Right renal pelvis (tissue), 4 donors: ENCODE measurements around the gene FA2H. TPM values are rescaled to one million over a fixed set of nuclear protein-coding genes. Genes with fewer than 3 reads are reported as not detected.
"Not testable (repeated sequence)": the region's sequence is repeated elsewhere in the genome, so short reads cannot be mapped to it uniquely, and the experiment has no call there.

Experiments used
- DNase-seq, 4 donors: peaks; one replicate each; pipeline ENCODE4 v3.0.0-alpha.2; 2013; ENCODE audit warnings: low read depth in 4 of 4, low spot score in 3 of 4, missing footprints in 1 of 4
- polyA plus RNA-seq, 4 donors: library from polyadenylated mRNA; unstranded; fragments of 120-200 nt; gene quantifications; one replicate each; pipeline ENCODE4 v1.2.1, GENCODE V29; 2013; ENCODE audit not compliant: insufficient read length in 4 of 4

Gene FA2H
- polyA plus RNA-seq, 4 donors = 2.7 to 4.0 (median 3.5) TPM

DNA sequence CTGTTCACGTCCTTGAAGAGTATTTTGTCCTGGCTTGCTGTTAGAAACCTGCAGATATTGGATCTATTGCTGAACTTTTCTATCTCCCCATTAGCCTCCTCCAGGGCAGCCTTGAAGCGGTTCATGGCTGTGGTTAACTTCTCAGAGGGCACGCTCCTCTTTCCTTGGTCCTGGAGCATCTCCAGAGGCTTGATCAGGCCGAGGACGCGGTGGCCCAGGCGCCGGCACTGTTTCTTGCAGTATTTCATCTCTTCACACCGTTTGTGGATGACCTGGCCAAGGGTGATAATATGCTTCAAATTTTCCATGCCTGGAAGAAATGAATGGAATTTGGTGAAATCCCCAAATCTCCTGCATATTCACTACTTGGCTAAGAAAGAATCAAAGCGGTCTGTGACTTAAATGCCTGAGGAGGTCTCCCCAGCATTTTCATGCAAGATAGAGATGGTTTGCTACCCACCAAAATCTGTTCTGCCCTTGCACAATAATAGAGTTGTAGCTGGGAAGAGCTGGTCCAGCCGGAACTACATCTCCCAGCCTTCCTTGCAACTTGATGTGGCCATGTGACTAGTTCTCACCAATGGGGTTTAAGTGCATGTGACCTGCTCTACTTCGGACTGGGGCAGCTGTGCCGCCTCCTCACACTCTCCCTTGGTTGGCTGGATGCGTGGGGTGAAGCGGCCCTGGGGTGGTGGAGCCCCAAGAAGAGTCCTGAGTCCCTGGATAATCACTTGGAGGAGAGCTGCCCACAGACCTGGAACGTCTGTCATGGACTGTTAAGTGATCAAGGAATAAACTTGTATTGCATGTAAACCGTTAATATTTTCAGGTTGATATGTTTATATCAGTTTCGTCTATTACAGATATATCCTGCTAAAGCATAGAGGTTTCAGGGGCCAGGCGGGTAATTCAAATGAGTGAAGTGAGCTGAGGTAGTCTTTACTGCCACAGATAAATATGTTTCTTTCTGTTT is 78.9 kb downstream of the FA2H start:
- DNase-seq = peak; percentile 38 to 64 (median 52)

- DNase-seq = no peak
These were observed 83.3 kb downstream of the FA2H start for GRCh38 chr16:74691093-74691855.

DNA sequence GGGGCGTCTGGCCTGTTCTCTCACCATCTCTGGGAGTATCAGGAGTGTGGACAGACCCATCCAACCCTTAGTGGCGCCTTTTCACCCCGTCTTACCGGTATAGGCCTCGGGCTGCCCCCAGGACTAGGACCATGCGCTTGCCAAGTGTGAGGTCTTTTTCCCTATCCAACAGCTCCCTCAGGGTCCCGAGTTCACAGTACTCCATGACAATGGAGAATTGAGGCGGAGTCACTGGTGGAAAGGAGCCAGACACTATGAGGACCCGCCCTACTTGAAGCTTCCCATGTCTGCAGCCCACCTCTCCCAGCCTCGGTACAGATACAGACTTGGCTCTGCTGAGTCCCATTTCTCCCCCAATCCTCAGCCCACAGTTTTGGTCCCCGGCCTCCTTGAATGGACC is 92.1 kb downstream of the FA2H start:
- no peak for DNase-seq

DNA sequence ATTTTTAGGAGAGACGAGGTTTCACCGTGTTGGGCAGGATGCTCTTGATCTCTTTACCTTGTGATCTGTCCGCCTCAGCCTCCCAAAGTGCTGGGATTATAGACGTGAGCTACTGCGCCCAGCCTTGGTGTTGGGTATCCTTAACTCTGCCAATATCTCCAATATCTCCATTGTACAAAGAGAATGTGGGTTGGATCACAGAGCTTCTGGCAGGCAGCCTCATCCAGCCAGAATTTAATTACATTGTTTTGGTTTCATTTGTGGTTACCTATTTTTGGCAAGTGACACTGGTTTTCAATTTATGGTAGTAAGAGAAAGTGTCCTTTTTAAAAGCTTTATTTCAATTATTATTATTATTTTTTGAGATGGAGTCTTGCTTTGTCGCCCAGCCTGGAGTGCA is 93.9 kb downstream of the FA2H start:
- DNase-seq = no peak

- no peak for DNase-seq
These were observed 94.6 kb downstream of the FA2H start for GRCh38 chr16:74679983-74680382.

- no peak for DNase-seq
These were observed 96.8 kb downstream of the FA2H start for GRCh38 chr16:74677868-74678267.

DNA sequence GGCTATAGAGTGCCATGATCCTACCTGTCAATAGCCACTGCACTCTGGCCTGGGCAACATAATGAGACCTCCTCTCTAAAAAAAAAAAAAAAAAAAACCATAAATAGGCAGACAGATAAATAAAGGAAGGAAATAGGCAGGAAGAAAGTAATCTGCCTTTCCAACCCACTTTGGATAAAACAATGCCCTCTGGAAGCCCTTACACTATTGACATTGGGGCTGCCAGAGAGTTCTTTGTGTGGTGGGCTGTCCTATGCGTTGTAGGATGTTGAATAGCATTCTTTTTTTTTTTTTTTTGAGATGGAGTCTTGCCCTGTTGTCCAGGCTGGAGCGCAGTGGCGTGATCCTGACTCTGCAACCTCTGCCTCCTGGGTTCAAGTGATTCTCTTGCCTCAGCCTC is 100.7 kb downstream of the FA2H start:
- DNase-seq = no peak

GRCh38 chr16:74668877-74669276 is 105.7 kb downstream of the FA2H start:
- DNase-seq = not testable (repeated sequence)

GRCh38 chr16:74667255-74667700 is 107.3 kb downstream of the FA2H start:
- DNase-seq = peak in 1 of 4 donors; percentile 16

DNA sequence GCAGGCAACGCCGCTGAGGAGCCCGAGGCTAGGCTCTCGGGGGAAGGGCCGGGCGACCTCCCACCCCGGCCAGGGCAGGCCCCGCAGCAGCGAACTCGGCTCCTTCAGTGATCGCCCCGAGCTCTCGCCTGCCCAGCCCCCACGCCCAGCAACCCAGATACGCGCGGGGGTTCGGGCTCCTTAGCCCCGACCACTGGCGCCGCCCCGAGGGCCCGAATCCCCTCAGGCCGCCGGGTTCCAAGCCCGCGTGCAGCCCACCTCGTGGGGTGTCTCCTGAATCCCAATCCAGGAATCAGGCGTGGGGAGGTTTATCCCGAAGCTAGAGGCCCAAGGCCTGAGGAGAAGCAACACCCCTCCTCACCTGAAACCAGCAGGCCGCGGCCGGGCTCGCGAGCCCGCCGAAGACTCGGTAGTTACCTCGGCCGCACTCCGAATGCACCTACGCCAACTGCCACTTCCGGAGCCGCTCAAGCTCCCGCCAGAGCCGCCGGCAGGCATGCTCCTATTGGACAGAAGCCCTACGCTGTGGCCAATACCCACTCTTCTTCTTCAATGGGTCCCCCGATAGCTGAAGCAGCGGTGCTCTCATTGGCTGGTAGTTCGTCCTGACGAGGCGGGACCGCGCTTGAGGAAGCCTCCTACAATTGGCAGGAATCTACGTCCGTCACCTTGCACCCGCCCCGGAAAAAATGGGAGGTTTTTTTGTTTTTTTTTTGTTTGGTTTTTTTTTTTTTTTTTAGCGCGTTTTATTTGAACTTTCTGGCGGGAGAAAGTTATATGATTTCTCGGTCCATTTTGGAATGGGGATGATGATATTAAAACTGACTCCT is 108.0 kb downstream of the FA2H start, which contains the start of gene RFWD3:
Gene RFWD3 (minus strand): TSS at position 453 of the 830 bp plus-strand sequence. CDS start 5,428 bp downstream, outside the sequence.
- peak; percentile 91 to 97 (median 96) for DNase-seq

GRCh38 chr16:74666010-74666421 is 108.6 kb downstream of the FA2H start:
- DNase-seq = no peak

Other genes starting within 250 kb of the FA2H start
- gene GLG1, start 167.7 kb downstream of the FA2H start, polyA plus RNA-seq = 100 to 1,000 TPM; 155 to 169 (median 160) TPM
- gene RFWD3, start 107.9 kb downstream of the FA2H start, polyA plus RNA-seq = 10 to 100 TPM; 24.4 to 29.2 (median 27.7) TPM
- gene MLKL, start 74.0 kb downstream of the FA2H start, polyA plus RNA-seq = 1 to 10 TPM; 2.8 to 4.2 (median 3.8) TPM
- 100 to 1,000 TPM in 1 of 4 donors, 10 to 100 TPM in 3; 72.5 to 101 (median 83.6) TPM for gene WDR59, start 210.3 kb upstream of the FA2H start, polyA plus RNA-seq
- 10 to 100 TPM; 34.8 to 37.0 (median 35.3) TPM for gene ZNRF1, start 224.2 kb upstream of the FA2H start, polyA plus RNA-seq